Activated CD8-positive, alpha-beta memory T cell treated with anti-CD3 and anti-CD28 coated beads, Interleukin-2, amount 50 U/mL, for 48 hours (primary cell): ENCODE data around the gene FGD3.

Source experiments
- DNase-seq: peaks from one replicate; pipeline ENCODE4 v3.0.0-alpha.2; 2020

FGD3 gene

DNA sequence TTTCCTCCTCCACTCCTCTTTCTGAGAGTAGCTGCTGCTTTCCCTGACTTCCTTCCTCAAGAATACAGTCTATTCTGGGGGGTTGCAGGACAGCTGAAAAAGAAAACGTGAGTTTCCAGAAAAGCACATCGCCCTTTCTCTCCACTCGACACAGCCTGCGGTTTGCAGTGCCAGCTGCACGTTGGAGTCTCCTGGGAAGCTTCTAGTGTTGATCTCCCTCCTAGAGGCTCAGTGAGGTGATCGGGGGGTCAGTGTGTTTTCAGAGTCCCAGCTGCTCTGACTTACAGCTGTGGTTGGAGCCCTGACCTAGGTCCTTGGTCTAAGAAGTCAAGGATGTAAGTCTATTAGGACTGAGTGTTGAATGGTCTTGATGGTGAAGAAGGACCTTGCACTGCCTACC is 86.2 kb downstream of the FGD3 start:
- no peak for DNase-seq

DNA sequence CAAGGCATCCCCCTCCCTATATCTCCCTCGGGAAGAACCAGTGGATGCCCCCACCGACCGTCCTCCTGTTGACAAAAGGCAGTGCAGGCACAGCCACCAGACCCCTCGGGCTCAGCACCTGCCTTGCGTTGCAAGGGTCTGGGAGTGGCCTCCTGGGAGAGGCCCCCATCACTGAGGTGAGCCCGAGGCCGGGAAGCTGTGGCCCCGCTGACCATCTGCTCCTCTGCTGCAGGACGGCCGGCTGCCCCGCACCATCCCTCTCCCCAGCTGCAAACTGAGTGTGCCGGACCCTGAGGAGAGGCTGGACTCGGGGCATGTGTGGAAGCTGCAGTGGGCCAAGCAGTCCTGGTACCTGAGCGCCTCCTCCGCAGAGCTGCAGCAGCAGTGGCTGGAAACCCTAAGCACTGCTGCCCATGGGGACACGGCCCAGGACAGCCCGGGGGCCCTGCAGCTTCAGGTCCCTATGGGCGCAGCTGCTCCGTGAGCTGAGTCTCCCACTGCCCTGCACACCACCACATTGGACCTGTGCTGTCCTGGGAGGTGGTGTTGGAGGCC is 87.9 kb downstream of the FGD3 start:
- DNase-seq = no peak

DNA sequence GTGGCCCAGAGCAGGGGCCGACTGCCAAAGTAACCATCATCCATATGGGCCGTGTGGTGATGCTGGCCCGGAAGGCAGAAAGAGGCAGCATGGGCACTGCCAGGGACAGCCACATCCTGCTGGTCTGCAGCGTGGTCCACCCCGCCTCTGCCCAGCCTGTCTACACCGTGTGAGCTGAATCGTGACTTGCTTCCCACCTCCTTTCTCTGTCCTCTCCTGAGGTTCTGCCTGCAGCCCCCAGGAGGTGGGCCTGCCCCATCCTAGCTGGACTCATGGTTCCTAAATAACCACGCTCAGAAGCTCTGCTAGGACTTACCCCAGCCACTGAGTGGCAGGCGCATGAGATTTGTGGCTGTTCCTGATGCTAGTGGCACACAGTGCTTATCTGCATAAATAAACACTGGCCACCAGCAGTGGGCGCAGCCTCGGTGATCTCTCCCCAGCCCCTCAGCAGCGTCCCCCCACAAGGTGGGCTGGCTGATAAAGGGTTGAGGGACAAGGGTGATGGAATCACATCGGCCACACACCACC is 88.6 kb downstream of the FGD3 start:
- no peak for DNase-seq

DNA sequence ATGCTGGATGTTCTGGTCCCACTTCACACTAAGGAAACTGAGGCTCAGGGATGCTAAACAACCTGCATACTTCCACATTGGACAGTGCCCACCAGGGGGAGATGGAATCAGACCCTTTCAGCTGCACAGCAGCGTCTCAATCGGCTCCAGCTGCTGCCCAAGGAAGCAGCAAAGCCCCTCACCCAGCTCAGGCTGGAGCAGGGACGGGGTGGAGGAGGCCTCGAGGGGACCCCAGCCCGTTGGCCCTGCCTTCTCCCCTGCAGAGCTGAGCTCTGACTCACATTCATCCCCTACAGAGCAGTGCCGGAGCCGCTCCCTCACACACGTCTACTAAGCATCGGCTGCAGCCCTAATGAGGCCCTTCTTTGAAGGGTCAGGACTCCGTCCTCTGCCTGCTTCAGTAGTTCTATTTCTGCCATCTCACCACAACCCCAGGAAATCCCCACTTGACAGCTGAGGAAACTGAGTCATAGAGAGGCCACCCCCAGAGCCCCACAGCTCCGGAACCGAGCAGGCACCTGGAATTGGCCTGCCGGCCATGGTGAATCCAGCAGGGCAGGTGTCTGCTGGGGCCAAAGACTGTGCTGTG is 89.7 kb downstream of the FGD3 start:
- DNase-seq = no peak

DNA sequence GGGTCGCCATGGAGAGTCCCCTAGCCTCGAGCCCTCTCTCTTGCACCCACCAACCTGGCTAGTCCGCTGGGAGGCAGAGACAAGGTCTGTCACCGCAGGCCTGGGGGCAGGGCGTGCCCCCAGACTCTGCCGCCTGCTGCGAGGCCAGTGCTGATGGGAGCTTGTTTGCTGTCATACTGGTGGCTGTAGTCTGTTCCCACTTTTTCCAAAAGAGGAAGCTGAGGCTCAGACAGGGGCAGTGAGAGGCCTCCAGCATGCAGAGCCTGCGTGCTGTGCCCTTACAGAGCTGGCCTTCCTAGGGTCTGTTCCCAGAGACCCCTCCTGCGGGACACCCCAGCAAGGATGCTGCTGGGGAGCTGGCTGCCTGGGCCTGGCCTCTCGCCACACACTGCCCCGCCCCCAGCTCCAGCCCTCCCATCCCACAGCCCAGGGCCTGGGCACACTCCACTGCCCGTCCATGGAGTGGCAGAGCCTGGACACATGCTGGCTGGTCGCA is 90.2 kb downstream of the FGD3 start:
- DNase-seq = no peak

DNA sequence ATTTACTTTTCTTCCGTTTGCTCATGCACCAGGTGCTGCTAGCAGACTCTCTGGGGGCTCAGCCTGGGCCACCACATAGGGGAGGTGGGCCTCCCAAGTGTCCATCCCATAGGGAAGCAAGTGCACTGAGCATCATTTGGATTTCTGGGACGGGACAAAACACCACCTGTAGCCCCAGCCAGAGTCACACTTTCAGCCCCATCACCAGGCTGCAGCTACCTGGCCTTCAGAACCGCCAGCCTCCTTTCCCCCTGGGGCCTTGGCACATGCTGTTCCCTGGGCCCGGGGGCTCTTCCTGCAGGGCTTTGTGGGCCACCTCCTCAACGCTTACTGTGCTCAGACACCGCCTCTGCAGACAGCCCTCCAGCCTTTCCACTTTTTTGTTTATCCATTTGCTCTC is 91.6 kb downstream of the FGD3 start:
- DNase-seq = no peak

DNA sequence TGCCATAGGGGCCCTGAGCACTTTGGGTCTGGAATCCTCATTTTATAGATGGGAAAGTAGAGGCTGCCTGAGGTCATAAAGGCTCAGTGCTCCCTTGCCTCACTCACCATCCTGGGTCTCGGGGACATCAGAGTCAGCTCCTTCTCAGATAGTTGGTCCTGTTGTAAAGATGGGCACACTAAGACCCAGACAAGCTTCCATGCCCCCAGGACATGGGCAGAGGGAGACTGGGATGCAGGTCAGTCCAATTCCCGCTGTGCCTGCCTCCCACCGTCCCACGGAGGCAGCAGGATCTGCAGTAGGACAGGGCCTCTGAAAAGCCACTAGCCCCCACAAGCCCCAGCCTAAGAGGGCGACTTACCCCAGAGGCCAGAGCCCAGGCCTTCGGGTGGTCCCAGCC is 92.1 kb downstream of the FGD3 start:
- no peak for DNase-seq

DNA sequence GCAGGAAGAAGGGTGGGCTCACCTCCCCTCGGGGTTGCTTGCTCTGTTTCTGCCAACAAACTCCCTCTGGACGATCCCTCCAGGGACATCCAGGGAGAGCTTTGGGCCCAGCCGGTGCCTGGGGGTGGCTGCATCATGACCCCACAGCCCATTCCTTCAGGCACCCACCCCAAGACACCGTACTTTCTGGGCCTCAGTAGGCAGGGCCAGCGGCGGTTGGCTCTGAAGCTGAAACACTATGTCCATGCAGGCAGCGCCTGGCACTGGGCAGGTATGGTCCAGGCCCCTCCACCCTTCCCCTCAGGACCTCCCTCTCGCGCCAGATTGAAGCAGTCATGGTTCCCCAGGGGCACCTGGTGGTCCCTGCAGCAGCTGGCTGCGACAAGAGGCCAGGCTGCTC is 92.7 kb downstream of the FGD3 start:
- no peak for DNase-seq

DNA sequence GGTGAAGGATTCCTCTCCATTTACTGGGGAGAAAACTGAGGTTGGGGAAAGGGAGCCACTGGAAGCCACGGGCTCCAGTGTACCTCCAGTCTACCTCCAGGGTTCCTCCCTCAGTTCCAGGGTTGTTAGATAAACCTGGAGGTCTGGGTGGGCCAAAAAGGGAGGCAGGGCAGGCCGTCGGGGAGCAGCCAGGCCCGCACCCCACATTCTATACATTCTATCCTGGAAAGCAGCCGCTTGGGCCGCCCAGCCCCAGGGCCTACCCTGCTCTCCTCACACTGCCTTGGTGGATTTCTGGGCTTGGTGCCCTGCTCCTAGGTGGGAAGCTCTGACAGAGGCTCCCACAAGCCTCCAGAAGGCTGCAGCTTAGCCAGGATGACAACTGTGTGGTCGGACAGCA is 93.1 kb downstream of the FGD3 start:
- DNase-seq = no peak

DNA sequence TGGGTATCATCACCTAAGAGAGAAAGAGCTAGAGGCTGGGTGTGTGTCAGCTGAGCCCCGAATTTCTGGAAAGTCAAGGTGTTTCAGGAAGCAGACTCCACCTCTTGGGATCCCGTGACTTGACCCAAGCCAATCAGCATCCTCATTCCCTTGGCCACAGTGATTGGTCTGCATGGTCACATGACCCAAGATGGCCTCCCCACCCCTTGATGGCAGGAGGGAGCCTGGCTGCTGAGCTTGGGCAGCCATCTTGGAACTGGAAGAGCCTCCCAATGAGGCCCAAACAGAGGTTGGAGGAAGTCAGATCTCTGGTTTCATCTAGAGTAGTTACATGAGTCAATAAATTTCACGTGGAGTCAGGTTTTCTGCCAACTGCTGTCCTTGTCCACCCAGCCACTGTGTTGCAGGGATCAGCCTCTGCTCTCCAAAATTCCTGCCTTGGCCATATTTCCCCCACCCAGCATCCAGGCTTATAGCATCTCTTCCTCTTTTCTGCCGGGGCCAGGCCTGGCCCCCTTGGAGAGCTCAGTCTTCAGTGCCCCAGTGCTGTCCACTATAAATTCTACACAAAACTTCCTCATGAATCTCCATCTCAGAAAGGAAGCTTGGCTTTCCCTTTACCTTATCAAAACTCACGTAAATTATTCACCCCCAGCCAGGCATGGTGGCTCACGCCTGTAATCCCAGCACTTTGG is 93.9 kb downstream of the FGD3 start:
- no peak for DNase-seq

DNA sequence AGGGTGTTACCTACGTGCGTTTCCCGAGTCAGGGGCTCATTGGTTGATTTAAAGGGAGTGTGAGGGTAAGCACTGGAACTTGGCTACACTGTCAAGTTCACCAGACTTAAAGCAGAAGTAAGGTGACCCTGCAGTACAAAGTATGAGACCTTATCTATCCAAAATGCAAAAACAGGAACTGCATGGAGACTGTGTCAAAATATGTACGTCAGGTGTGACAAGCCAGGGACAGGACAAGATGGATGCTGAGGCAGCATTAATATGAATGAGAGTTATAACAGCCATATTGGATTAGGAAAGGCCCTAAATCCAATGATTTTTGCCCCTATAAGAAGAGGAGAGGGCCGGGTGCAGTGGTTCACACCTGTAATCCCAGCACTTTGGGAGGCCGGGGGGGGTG is 95.8 kb downstream of the FGD3 start:
- DNase-seq = no peak

DNA sequence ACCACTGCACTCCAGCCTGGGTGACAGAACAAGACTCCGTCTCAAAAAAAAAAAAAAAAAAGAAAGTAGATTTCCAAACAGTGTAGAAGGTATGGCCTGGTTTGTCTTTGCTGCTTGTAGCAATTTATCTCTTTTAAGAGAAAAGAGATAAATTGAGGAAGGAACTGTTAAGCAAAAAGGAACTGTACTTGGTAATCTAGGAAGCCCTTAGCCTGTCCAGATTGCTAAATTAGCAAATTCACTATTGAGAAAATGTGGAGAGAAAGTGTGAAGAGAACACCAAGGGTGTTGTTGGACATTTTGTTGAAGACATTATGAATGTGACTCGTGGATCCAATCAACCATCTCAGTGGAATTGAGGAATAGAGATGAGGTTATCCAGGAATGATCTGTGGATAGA is 98.2 kb downstream of the FGD3 start:
- no peak for DNase-seq

DNA sequence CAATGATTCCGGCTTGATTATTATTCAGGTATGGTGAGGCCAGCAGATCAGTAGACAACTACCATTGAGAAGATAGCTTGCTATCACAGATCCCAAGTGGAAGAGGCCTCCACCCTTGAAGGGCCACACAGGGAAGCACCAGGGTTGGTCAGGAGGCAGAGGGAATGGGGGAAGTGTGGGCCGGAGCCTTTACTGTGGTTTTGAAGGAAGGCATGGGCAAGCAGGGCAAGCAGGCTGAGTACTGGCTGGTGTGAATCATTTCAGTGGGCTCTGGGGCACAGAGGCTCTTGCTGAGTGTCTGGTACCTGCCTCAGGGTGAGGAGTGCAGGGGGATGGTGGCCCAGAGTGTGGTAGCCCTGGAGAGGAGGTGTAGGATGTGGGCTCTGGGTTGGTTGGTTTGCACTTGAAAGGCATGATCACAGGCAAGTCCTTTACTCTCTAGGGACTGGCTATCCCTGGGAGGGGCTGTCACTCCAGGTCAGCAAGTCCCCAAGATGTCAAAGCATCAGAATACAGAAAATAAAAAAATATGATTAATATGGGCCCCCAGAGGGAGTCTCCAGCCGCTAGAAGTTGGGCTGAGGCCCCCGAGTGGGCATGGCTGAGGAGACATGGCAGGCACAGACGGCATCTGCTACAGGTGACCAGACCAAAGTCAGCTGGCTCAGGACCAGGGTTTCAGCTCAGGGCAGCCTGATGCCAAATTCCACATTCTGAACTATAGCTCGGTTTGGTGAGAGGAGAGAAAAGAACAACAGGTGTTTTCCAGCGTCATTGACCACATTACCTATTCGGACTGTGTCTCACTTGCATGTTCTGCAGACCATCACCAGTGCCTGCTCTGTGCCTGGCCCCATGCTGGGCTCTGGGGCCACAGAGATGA is 101.5 kb downstream of the FGD3 start:
- DNase-seq = no peak

DNA sequence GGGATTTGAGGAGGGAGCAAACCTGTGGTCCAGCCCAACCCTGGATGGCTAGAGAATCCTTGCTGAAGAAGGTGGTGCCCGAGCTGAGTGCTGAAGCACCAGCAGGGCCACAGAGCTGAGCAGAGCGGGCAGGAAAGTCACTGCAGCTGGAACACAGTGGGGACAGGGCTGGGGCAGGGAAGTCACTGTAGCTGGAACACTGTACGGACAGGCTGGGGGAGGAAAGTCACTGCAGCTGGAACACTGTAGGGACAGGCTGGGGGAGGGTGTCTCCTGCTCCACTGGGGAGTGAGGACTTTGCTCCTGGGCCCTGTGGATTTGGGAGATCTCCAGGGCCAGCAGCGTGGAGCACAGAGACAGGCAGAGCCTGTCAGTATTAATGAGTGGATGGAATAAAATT is 102.2 kb downstream of the FGD3 start:
- no peak for DNase-seq

DNA sequence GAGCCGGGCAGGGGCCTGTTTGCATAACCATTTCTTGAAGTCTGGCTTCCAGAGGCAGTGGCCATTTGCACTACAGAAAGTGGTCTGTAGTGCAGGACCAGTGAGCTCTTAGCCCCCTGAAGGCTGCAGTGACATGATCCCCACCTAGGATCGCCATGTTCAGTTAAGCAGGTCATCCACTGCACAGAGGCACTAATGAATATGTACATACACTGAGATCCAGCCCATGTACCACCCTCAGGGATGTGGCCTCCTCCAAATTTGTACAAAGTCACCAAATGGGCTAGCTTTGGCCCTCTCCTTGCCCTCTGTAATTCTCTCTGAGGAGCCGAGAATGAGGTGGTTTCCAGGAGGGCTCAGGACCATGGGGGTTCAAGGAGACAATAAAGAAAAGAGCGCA is 102.9 kb downstream of the FGD3 start:
- no peak for DNase-seq

DNA sequence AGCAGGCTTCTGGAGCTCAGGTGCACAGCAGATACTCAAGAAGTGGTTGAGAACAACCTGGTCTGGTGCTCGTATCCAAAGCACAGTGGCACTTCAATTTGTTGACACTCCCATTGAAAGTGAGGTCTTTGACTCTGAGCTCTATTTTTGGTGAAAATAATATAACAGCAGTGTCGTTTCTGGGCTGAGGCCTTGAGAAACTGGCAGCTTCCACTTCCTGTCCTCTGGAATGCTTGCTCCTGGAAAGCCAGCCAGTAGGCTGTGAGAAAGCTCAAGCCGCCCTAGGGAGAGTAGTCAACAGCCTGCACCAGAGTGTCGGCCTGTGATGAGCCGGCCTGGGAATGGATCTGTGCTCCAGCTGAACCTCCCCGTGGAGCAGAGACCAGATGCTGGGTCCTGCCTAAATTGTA is 104.4 kb downstream of the FGD3 start:
- no peak for DNase-seq

DNA sequence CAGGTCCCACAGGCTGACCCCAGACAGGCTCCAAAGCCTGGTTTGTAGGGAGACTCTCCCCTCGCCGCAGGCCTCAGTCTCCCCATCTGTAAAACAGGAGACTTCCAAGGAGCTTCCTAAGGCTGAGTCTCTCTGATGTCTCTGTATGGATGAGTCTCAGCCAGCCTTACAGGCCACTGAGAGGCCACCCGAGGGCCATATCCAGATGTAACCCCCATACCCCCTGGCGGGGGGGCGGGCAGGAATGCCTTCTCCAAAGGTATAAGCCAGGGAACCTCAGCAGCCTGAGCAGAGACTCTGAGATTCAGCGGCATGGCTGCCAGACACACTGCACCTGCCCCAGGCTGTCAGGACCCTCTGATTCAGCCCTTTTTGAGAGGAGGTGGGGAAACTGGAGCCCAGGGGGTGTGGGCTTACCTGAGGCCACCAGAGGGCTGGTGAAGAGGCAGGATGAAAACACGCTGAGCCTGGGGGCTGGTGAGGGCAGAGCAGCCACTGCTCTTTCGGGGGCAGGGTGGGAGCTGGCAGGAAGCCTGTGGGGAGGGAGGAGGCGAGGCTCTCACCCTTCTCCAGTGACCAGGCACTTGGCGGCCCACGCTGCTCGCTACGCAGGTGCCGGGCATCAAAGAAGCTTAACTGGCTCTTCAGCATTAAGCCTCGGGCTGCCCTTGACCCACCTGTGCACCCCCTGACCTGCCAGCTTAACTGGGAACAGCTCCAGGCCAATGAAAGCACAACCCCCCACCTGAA is 105.6 kb downstream of the FGD3 start:
- DNase-seq = no peak

DNA sequence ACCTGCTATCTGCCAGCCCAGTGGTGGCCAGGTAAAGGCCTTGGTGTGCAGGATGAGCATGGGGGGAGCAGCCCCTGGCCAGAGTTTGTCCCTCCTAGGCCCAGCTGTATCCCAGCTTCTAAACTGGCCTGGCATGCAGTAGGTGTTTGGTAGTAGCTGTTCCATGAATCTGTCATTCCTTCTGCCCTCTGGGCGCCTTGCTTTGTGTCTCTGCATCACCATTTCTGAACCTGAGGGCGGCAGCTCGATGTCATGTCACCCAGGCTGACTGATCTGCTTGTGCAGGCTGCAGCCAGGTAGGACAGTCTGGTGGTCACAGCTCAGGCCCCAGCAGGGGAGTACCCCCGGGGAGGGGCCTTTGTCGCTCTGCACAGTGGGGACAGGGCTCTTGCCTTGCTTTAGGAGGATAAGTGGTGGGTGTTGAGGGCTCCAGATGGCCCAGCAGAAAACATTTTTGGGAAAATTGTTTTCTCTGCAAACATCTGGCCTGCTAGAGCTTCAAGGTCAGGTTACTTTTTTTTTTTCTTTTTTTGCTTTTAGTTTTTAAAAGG is 106.5 kb downstream of the FGD3 start:
- DNase-seq = no peak

DNA sequence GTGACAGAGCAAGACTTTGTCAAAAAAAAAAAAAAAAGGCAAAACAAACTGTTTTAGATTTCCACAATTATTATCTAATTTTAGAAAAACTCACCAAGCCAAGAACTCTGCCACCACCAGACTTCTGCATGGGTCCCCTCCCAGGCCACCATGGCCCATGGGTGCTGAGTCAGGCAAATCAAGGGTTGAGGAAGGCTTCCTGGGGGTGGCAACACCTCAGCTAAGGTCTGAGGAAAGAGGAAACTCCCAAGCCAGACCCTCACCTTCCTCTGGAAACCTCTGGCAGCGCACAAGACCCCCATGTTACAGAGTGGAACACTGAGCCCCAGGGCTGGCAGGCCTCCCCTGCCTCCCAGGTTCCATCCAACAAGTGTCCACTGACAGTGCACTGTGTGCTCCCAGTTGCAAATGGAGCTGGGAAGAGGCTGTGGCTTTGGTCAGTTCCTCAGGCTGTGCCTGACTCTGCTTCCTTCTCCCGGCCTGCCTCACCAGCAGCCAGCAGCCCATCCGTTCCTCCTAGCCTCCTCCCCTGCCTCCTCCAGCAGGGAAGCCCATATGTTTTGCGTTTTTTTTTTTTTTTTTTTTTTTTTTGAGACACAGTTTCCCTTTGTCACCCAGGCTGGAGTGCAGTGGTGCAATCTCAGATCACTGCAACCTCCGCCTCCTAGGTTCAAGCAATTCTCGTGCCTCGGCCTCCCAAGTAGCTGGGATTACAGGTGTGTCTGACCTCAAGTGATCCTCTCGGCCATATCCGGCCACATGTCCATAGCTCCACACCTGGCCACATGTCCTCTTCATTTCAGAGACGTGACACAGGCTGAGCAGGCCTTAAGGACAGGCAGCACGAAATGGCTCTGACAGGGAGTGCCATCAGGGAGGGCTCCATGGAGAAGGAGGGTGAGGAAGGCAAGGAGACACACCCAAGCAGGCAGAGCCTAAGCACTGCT is 107.7 kb downstream of the FGD3 start:
- DNase-seq = no peak

DNA sequence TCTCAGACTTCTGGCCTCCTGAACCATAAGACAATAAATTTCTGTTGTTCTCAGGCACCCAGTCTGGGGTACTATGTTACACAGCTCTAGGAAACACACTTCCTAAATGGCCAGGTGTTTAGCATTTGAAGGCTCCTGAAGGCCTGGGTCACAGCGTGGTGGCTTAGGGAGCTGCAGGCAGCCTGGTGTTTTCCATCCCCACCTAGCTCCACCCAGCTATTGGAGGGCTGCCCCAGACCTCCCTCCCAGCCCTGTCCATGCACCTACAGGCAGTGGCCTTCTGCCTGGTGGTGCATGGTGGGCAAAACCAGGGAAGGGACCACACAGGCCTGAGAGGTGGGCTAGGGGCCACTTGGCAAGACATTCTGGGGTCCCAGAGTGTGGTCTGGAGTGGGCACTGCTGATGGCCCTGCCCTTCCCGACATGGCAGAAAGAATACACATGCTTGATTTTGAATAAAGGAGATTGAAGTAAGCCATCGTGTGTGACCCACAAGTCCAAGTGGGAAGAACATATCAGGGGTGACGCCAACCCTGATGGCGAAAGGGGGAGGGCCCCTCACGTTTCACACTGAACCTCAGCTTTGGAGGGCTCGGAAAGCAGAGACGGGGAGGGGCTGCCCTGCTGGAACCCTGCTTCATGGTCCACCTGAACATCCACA is 109.8 kb downstream of the FGD3 start:
- DNase-seq = no peak
